Upper lobe of left lung (tissue), 6 donors: ENCODE measurements around the gene FHIT. TPM values are rescaled to one million over a fixed set of nuclear protein-coding genes. Genes with fewer than 3 reads are reported as not detected.

Source experiments
- ATAC-seq, 2 donors: fragments of 200-7000 bp; cut with Tn5 transposase; one replicate each; pipeline ENCODE4 v1.9.1; 2022; ENCODE audit warnings: mild to moderate bottlenecking in 2 of 2, moderate library complexity in 2 of 2; ENCODE audit not compliant: low FRiP score in 2 of 2
- DNase-seq, 2 donors: peaks; one replicate each; pipeline ENCODE4 v3.0.0-alpha.2; 2019 to 2020
- H3K27ac ChIP-seq, 4 donors: fragments of 200-600 bp; sonication (generic); one replicate each; pipeline ENCODE4 v1.5.1; 2016 to 2019
- H3K27me3 ChIP-seq, 4 donors: fragments of 200-600 bp; sonication (generic); one replicate each; pipeline ENCODE4 v1.5.1; 2017 to 2019
- H3K36me3 ChIP-seq, 4 donors: fragments of 200-600 bp; sonication (generic); one replicate each; pipeline ENCODE4 v1.5.1; 2016 to 2019
- H3K4me1 ChIP-seq, 4 donors: fragments of 200-600 bp; sonication (generic); one replicate each; pipeline ENCODE4 v1.5.1; 2018 to 2019
- H3K4me3 ChIP-seq, 4 donors: fragments of 200-600 bp; sonication (generic); one replicate each; pipeline ENCODE4 v1.5.1; 2017 to 2019; ENCODE audit warnings: mild to moderate bottlenecking in 2 of 4, moderate library complexity in 1 of 4
- H3K9me3 ChIP-seq, 4 donors: fragments of 200-600 bp; sonication (generic); one replicate each; pipeline ENCODE4 v1.5.1; 2018 to 2019
- CTCF ChIP-seq, 6 experiments: fragments of 450-650 bp in 4 of 6; fragments of 200-600 bp in 2 of 6; sonication (generic) in 2 of 6; IDR thresholded peaks; one replicate each; pipeline ENCODE4 v1.5.1; 2016 to 2019; ENCODE audit warnings: antibody characterized with exemption in 6 of 6
- EP300 ChIP-seq, 4 donors: sonication (generic); formaldehyde crosslinking; IDR thresholded peaks; one replicate each; pipeline ENCODE4 v1.5.1; 2017; ENCODE audit warnings: antibody characterized with exemption in 4 of 4, control low read depth in 2 of 4
- POLR2A ChIP-seq, 4 donors: fragments of 450-650 bp; IDR thresholded peaks; one replicate each; pipeline ENCODE4 v1.5.1; 2016 to 2017; ENCODE audit warnings: antibody characterized with exemption in 4 of 4, mild to moderate bottlenecking in 2 of 4
- POLR2AphosphoS5 ChIP-seq, 2 donors: sonication (generic); formaldehyde crosslinking; IDR thresholded peaks; one replicate each; pipeline ENCODE4 v1.5.1; 2017; ENCODE audit warnings: antibody characterized with exemption in 2 of 2
- WGBS, 2 donors: methylation state at CpG; one replicate each; pipeline ENCODE4 v1.1.5; 2017 to 2018; 5-methylcytosine and 5-hydroxymethylcytosine counted together
- total RNA-seq, 6 donors: library from RNA; depleted of rRNA in 4 of 6; stranded (reverse); fragments of >200 nt in 4 of 6; gene quantifications; one replicate each; pipeline versions ENCODE4 v1.1.0 to v1.2.1, GENCODE V29; 2016 to 2021
- donor health status: DM: no; HTN: no; CAD: no; lungs with moderate emphysema.
- donor health status: DM: no; HTN: yes; CAD: no; lungs with severe emphysema.

FHIT gene
- total RNA-seq, 6 donors from 2014 or later: 6.8 to 56.6 (median 11.1) TPM

DNA sequence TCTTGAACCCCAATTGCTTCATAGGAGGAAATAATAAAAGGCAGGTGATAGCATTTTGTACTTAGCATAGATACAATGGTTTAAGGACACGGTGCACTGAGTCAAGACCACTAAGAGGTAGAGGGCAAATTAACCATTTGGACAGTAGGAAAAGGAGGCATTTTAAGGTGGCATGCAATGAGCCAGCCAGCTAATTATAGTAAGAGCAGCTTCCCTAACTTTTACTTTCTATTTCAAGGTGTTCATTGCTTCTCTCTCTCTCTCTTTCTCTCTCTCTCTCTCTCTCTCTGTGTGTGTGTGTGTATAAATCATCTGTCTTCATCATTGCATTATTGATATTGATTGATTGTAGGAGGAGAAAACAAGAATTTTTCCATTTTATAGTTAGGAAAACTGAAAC lies 1461.0 kb downstream of the FHIT start:
- 86 to 93% methylated on average over 1 of the region's 1 CpG for WGBS, 2 donors

DNA sequence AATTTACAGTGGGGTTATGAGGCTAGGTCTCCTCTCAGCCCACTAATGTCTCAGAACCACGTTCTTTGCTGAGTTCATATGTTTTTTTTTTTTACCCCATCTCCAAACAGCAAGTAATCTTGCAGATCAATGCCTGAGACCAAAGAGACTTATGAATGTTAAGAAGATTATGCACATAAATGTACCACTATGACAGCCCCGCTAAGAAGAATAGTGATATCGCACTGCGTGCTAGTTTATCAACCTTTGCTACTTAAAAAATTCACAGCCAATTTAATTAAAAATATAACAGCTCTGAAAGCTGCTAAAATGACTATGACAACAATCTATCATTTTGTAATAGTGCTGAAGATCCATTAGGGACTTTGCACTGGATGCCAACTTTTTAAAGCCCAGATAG lies 1462.5 kb downstream of the FHIT start:
- Histone ChIP-seq H3K27me3 (no peaks in the 10 kb centered on the region), H3K36me3 (no peaks in the 10 kb centered on the region), H3K27ac (no peak overlapping the region), H3K9me3 (no peaks in the 10 kb centered on the region), H3K4me1 (no peaks in the 10 kb centered on the region), H3K4me3 (no peak overlapping the region)
- TF ChIP-seq POLR2AphosphoS5 (IDR thresholded peaks at IDR 0.05) (no peak), CTCF (IDR thresholded peaks at IDR 0.05) (no peak), POLR2A (IDR thresholded peaks at IDR 0.05) (no peak), EP300 (IDR thresholded peaks at IDR 0.05) (no peak)
- ATAC-seq (no peak), DNase-seq (no peak)
- 99% methylated on average over 4 of the region's 4 CpGs for WGBS, 2 donors

More for the DNA sequence above, 1461.0 kb downstream of the FHIT start:
- DNase-seq (no peak), ATAC-seq (no peak)
- no peaks in the 10 kb centered on the region for H3K27me3 ChIP-seq
- H3K9me3 ChIP-seq: no peaks in the 10 kb centered on the region
- no peak overlapping the region for H3K27ac ChIP-seq
- no peaks in the 10 kb centered on the region for H3K4me1 ChIP-seq
- no peak overlapping the region for H3K4me3 ChIP-seq
- TF ChIP-seq CTCF (IDR thresholded peaks at IDR 0.05): no peak
- TF ChIP-seq POLR2AphosphoS5 (IDR thresholded peaks at IDR 0.05): no peak
- TF ChIP-seq POLR2A (IDR thresholded peaks at IDR 0.05): no peak
- no peaks in the 10 kb centered on the region for H3K36me3 ChIP-seq

GRCh38 chr3:59788133-59788532 lies 1463.1 kb downstream of the FHIT start:
- Histone ChIP-seq H3K36me3 (no peaks in the 10 kb centered on the region), H3K27ac (no peak overlapping the region), H3K27me3 (no peaks in the 10 kb centered on the region), H3K9me3 (no peaks in the 10 kb centered on the region), H3K4me1 (no peaks in the 10 kb centered on the region), H3K4me3 (no peak overlapping the region)
- DNase-seq: no peak
- 89% methylated on average over 3 of the region's 3 CpGs for WGBS, 2 donors
- ATAC-seq: no peak
- no peak for TF ChIP-seq CTCF (IDR thresholded peaks at IDR 0.05)
- TF ChIP-seq POLR2AphosphoS5 (IDR thresholded peaks at IDR 0.05): no peak
- TF ChIP-seq EP300 (IDR thresholded peaks at IDR 0.05): no peak
- TF ChIP-seq POLR2A (IDR thresholded peaks at IDR 0.05): no peak

DNA sequence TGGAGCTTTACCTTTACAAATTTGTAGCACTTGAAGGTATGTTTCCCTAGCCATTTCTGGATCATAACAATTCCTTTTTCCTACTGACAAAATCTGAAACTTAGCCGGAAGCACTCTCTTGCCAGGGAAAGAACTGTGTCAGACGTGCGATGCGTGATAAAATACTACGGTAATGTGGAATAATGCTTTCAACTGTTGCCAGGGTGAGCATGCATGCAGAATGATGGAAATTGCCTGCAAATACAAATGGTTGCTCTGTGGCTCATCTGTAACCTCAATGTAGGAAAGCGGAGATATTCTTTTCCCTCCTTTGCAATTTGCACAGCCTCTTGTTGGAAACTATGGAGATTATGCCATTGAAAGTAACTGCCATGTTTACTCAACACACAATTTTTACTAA lies 1464.9 kb downstream of the FHIT start:
- no peak for ATAC-seq
- H3K36me3 ChIP-seq: no peaks in the 10 kb centered on the region
- no peak for TF ChIP-seq POLR2AphosphoS5 (IDR thresholded peaks at IDR 0.05)
- TF ChIP-seq CTCF (IDR thresholded peaks at IDR 0.05): no peak
- TF ChIP-seq POLR2A (IDR thresholded peaks at IDR 0.05): no peak
- TF ChIP-seq EP300 (IDR thresholded peaks at IDR 0.05): no peak
- H3K9me3 ChIP-seq: no peaks in the 10 kb centered on the region
- H3K4me3 ChIP-seq: no peak overlapping the region
- no peaks in the 10 kb centered on the region for H3K27me3 ChIP-seq
- WGBS, 2 donors: 86 to 90% methylated on average over 6 of the region's 6 CpGs
- no peaks in the 10 kb centered on the region for H3K4me1 ChIP-seq
- no peak overlapping the region for H3K27ac ChIP-seq
- DNase-seq: no peak

GRCh38 chr3:59784164-59784563 lies 1467.1 kb downstream of the FHIT start:
- Histone ChIP-seq H3K9me3 (no peaks in the 10 kb centered on the region), H3K27ac (no peak overlapping the region), H3K36me3 (no peaks in the 10 kb centered on the region), H3K27me3 (no peaks in the 10 kb centered on the region), H3K4me1 (no peaks in the 10 kb centered on the region), H3K4me3 (no peak overlapping the region)
- 100% methylated on average over 1 of the region's 1 CpG for WGBS, 2 donors
- ATAC-seq (no peak), DNase-seq (no peak)
- TF ChIP-seq POLR2AphosphoS5 (IDR thresholded peaks at IDR 0.05) (no peak), EP300 (IDR thresholded peaks at IDR 0.05) (no peak), POLR2A (IDR thresholded peaks at IDR 0.05) (no peak), CTCF (IDR thresholded peaks at IDR 0.05) (no peak)
